Raji (cell line): Measurements from ENCODE around the gene CHSY1.

ENCODE experiments used
- POLR2A ChIP-seq: IDR thresholded peaks from 2 replicates; pipeline ENCODE4 v1.6.1; 2011; ENCODE audit warnings: low read depth, low read length, control low read depth; ENCODE audit not compliant: insufficient read depth

The CHSY1 gene

GRCh38 chr15:101137312-101137940 lies 114.4 kb downstream of the CHSY1 start:
- TF ChIP-seq POLR2A = no peak

GRCh38 chr15:101136381-101137268 lies 115.2 kb downstream of the CHSY1 start:
- TF ChIP-seq POLR2A = no peak

- TF ChIP-seq POLR2A = no peak
Observed at GRCh38 chr15:101135532-101136166, 116.2 kb downstream of the CHSY1 start.

- TF ChIP-seq POLR2A = no peak
Observed at GRCh38 chr15:101134780-101135179, 117.1 kb downstream of the CHSY1 start.

- TF ChIP-seq POLR2A = no peak
Observed at GRCh38 chr15:101133751-101134261, 118.0 kb downstream of the CHSY1 start.

- TF ChIP-seq POLR2A = no peak
Observed at GRCh38 chr15:101133181-101133460, 118.7 kb downstream of the CHSY1 start.

GRCh38 chr15:101132390-101133180 lies 119.3 kb downstream of the CHSY1 start:
- no peak for TF ChIP-seq POLR2A

GRCh38 chr15:101131489-101132389 lies 120.1 kb downstream of the CHSY1 start:
- TF ChIP-seq POLR2A = no peak

GRCh38 chr15:101129851-101130380 lies 121.9 kb downstream of the CHSY1 start:
- TF ChIP-seq POLR2A = no peak

GRCh38 chr15:101128221-101129015 lies 123.4 kb downstream of the CHSY1 start:
- TF ChIP-seq POLR2A = no peak

- TF ChIP-seq POLR2A = no peak
Observed at GRCh38 chr15:101127506-101128076, 124.3 kb downstream of the CHSY1 start.

GRCh38 chr15:101126618-101127505 lies 125.0 kb downstream of the CHSY1 start:
- no peak for TF ChIP-seq POLR2A
